DOHH2 (cell line): ENCODE measurements around the gene ORAI3.
A peak's percentile ranks its signal among the peaks of the same experiment; 100 is the strongest.

Experiments used
- H3F3A ChIP-seq: fragments of 200-600 bp; sonication (generic), shearing (Covaris generic); 2 replicates; pipeline ENCODE4 v1.6.0; 2016; ENCODE audit warnings: antibody characterized with exemption, mild to moderate bottlenecking; ENCODE audit not compliant: control insufficient read depth, insufficient read depth
- H3K27ac ChIP-seq: fragments of 200-600 bp; sonication (generic); 2 replicates; pipeline ENCODE4 v1.5.1; 2014; ENCODE audit warnings: low read depth, mild to moderate bottlenecking, low read length, moderate library complexity
- H3K27me3 ChIP-seq: fragments of 200-600 bp; sonication (generic); 2 replicates; pipeline ENCODE4 v1.6.1; 2014; ENCODE audit warnings: mild to moderate bottlenecking, low read length, mixed read lengths; ENCODE audit not compliant: control insufficient read depth
- H3K36me3 ChIP-seq: fragments of 200-600 bp; sonication (generic); 2 replicates; pipeline ENCODE4 v1.6.1; 2014; ENCODE audit warnings: mild to moderate bottlenecking, low read length, moderate library complexity, mixed read lengths; ENCODE audit not compliant: control insufficient read depth
- H3K4me1 ChIP-seq: fragments of 200-600 bp; sonication (generic); 2 replicates; pipeline ENCODE4 v1.6.1; 2014; ENCODE audit warnings: mild to moderate bottlenecking, low read length, mixed read lengths; ENCODE audit not compliant: control insufficient read depth
- H3K4me2 ChIP-seq: fragments of 200-600 bp; sonication (generic); 2 replicates; pipeline ENCODE4 v1.6.0; 2014; ENCODE audit warnings: mild to moderate bottlenecking, low read length, moderate library complexity
- H3K4me3 ChIP-seq: fragments of 200-600 bp; sonication (generic); 2 replicates; pipeline ENCODE4 v1.5.1; 2014; ENCODE audit warnings: mild to moderate bottlenecking, low read length, mixed read lengths
- H3K79me2 ChIP-seq: fragments of 200-600 bp; sonication (generic); 2 replicates; pipeline ENCODE4 v1.6.1; 2014; ENCODE audit warnings: mild to moderate bottlenecking, low read length, mixed read lengths; ENCODE audit not compliant: control insufficient read depth
- H3K9me2 ChIP-seq: fragments of 200-600 bp; sonication (generic); replicated peaks from 2 replicates; pipeline ENCODE4 v1.6.1; 2014; ENCODE audit warnings: mild to moderate bottlenecking, low read length, mixed read lengths; ENCODE audit not compliant: control insufficient read depth
- H3K9me3 ChIP-seq: fragments of 200-600 bp; sonication (generic); 2 replicates; pipeline ENCODE4 v1.6.1; 2014; ENCODE audit warnings: antibody characterized with exemption, low read length, mixed read lengths; ENCODE audit not compliant: control insufficient read depth, insufficient read depth
- H4K20me1 ChIP-seq: fragments of 200-600 bp; sonication (generic); 2 replicates; pipeline ENCODE4 v1.6.0; 2014; ENCODE audit warnings: low read depth, mild to moderate bottlenecking, antibody characterized with exemption, low read length, moderate library complexity; ENCODE audit not compliant: control insufficient read depth, insufficient read depth
- CTCF ChIP-seq: fragments of 200-600 bp; sonication (generic); IDR thresholded peaks from one replicate; pipeline ENCODE4 v1.5.1; 2014; ENCODE audit warnings: antibody characterized with exemption, mild to moderate bottlenecking, low read depth, low read length; ENCODE audit not compliant: poor library complexity, severe bottlenecking
- EZH2phosphoT487 ChIP-seq: fragments of 200-600 bp; sonication (generic); IDR thresholded peaks from 2 replicates; pipeline ENCODE4 v1.6.1; 2017; ENCODE audit warnings: borderline replicate concordance, mild to moderate bottlenecking, antibody characterized with exemption, low read length, moderate library complexity, mixed read lengths

The ORAI3 gene

DNA sequence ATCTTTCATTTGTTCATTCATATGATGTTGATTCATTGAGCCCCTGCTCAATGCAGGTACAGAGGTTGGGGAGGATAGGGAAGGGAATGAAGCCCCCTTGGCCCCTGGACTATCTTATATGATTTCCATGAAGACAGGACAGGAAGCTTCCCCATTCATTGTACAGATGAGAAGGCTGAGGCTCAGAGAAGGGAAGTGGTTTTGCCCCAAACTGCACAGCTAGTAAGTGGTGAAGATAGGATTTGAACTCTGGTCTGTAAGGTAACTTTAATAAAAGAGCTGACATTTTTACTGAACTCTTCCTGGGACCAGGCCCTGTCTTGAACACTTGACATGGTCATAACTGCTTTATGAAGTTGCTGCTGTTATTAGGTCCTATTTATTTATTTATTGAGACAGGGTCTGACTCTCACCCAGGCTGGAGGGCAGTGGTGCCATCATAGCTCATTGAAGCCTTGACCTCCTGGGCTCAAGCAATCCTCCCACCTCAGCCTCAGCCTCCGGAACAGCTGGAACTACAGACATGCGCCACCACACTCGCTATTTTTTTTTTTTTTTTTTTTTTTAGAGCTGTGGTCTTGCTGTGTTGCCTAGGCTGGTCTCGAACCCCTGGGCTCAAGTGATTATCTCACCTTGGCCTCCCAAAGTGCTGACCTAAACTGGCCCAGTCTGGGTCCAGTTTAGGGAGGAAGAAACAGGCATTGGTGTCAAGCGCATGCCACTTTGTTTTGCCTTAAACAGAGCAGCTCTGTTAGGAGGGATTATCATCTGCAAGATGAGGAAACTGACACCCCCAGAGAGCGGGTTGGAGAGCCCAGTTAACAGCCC is 47.5 kb upstream of the ORAI3 start:
- H3K36me3 ChIP-seq: no peaks in the 10 kb centered on the region
- H3K27ac ChIP-seq: no peak overlapping the region
- H3K4me2 ChIP-seq: peak overlapping the region; percentile 86
- H3K4me1 ChIP-seq: peaks cover 56% of the 10 kb centered on the region
- H3K9me2 ChIP-seq: no peaks in the 10 kb centered on the region
- TF ChIP-seq CTCF (no peak), EZH2phosphoT487 (no peak)
- peaks cover 43% of the 10 kb centered on the region for H3F3A ChIP-seq
- H3K9me3 ChIP-seq: peaks cover 5% of the 10 kb centered on the region; the same call in 1 of the 2 replicates
- H3K79me2 ChIP-seq: no peaks in the 10 kb centered on the region
- no peaks in the 10 kb centered on the region for H4K20me1 ChIP-seq
- H3K27me3 ChIP-seq: no peaks in the 10 kb centered on the region
- H3K4me3 ChIP-seq: peak overlapping the region; percentile 73

DNA sequence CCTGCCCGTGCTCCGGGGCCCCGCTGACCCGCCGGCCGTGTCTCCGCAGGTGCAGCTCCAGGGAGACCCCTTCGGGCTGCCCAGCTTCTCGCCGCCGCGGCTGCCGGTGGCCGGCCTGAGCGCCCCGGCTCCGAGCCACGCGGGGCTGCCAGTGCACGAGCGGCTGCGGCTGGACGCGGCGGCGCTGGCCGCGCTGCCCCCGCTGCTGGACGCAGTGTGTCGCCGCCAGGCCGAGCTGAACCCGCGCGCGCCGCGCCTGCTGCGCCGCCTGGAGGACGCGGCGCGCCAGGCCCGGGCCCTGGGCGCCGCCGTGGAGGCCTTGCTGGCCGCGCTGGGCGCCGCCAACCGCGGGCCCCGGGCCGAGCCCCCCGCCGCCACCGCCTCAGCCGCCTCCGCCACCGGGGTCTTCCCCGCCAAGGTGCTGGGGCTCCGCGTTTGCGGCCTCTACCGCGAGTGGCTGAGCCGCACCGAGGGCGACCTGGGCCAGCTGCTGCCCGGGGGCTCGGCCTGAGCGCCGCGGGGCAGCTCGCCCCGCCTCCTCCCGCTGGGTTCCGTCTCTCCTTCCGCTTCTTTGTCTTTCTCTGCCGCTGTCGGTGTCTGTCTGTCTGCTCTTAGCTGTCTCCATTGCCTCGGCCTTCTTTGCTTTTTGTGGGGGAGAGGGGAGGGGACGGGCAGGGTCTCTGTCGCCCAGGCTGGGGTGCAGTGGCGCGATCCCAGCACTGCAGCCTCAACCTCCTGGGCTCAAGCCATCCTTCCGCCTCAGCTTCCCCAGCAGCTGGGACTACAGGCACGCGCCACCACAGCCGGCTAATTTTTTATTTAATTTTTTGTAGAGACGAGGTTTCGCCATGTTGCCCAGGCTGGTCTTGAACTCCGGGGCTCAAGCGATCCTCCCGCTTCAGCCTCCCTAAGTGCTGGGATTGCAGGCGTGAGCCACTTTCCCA is 46.6 kb upstream of the ORAI3 start:
- Histone ChIP-seq H3K4me1 (peaks cover 47% of the 10 kb centered on the region), H3K27me3 (no peaks in the 10 kb centered on the region), H3K9me3 (peaks cover 5% of the 10 kb centered on the region; the same call in 1 of the 2 replicates), H3K27ac (peak overlapping the region; percentile 90), H3K4me2 (peak overlapping the region; percentile 89), H4K20me1 (no peaks in the 10 kb centered on the region), H3F3A (peaks cover 41% of the 10 kb centered on the region), H3K36me3 (no peaks in the 10 kb centered on the region), H3K4me3 (peak overlapping the region; percentile 77), H3K79me2 (no peaks in the 10 kb centered on the region), H3K9me2 (no peaks in the 10 kb centered on the region)
- TF ChIP-seq CTCF (no peak), EZH2phosphoT487 (no peak)

DNA sequence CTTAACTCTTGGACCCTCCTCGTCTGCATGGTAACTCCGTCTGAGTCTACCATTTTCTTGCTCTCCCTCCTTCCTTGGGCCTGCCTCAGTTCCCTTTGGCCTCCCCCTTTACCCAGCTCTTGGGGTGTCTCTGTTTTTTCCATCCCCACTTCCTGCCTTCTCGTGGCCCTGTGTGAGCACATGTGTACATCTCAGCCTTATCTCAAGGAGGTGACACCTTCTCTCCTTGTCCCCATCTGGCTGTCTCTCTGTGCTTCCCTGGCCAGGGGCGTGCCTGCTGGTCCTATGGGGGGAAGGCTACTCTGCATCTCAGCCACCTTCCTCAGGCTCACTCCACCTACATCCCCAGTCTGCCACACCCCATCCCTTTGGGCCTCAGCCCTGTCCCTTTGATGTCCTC is 45.9 kb upstream of the ORAI3 start:
- peak overlapping the region; percentile 77 for H3K4me3 ChIP-seq
- peak overlapping the region; percentile 90 for H3K27ac ChIP-seq
- H3K79me2 ChIP-seq: no peaks in the 10 kb centered on the region
- peaks cover 41% of the 10 kb centered on the region for H3F3A ChIP-seq
- no peak for TF ChIP-seq EZH2phosphoT487
- TF ChIP-seq CTCF: no peak
- H3K9me3 ChIP-seq: peaks cover 5% of the 10 kb centered on the region; the same call in 1 of the 2 replicates
- H3K4me2 ChIP-seq: peak overlapping the region; percentile 89
- no peaks in the 10 kb centered on the region for H3K9me2 ChIP-seq
- H4K20me1 ChIP-seq: no peaks in the 10 kb centered on the region
- H3K27me3 ChIP-seq: no peaks in the 10 kb centered on the region
- no peaks in the 10 kb centered on the region for H3K36me3 ChIP-seq
- peaks cover 40% of the 10 kb centered on the region for H3K4me1 ChIP-seq
